Liver (tissue), 9 donors: ENCODE data around the gene KRTAP5-6. TPM values are rescaled to one million over a fixed set of nuclear protein-coding genes. Genes with fewer than 3 reads are reported as not detected.

Experiments used
- DNase-seq: peaks from one replicate; pipeline ENCODE4 v3.0.0-alpha.2; 2017; ENCODE audit warnings: low spot score
- H3K27ac ChIP-seq, 2 donors: one replicate each; pipeline ENCODE4 v1.7.0; 2013; ENCODE audit warnings: inconsistent platforms in 2 of 2, low read length in 2 of 2, control low read depth in 1 of 2, low read depth in 1 of 2, mild to moderate bottlenecking in 1 of 2
- H3K27me3 ChIP-seq, 4 donors: one replicate each; pipeline versions ENCODE4 v1.6.1 to v1.7.0; 2013; ENCODE audit warnings: low read length in 3 of 4, inconsistent platforms in 1 of 4, mild to moderate bottlenecking in 1 of 4, moderate library complexity in 1 of 4; ENCODE audit not compliant: control insufficient read depth in 4 of 4, insufficient read depth in 4 of 4
- H3K36me3 ChIP-seq, 4 donors: one replicate each; pipeline versions ENCODE4 v1.6.1 to v1.7.0; 2013; ENCODE audit warnings: low read length in 3 of 4, mild to moderate bottlenecking in 3 of 4, low read depth in 1 of 4, moderate library complexity in 1 of 4; ENCODE audit not compliant: control insufficient read depth in 4 of 4, insufficient read depth in 3 of 4
- H3K4me1 ChIP-seq, 4 donors: one replicate each; pipeline versions ENCODE4 v1.6.1 to v1.7.0; 2013; ENCODE audit warnings: low read length in 3 of 4, mild to moderate bottlenecking in 3 of 4, moderate library complexity in 1 of 4; ENCODE audit not compliant: control insufficient read depth in 4 of 4, insufficient read depth in 4 of 4
- H3K4me3 ChIP-seq, 3 donors: one replicate each; pipeline versions ENCODE4 v1.6.1 to v1.7.0; 2013; ENCODE audit warnings: low read length in 3 of 3, control low read depth in 1 of 3, low read depth in 1 of 3, mild to moderate bottlenecking in 1 of 3
- H3K9ac ChIP-seq, 2 donors: one replicate each; pipeline ENCODE4 v1.7.0; 2013; ENCODE audit warnings: low read length in 2 of 2, mild to moderate bottlenecking in 2 of 2, moderate library complexity in 2 of 2, control low read depth in 1 of 2, low read depth in 1 of 2
- H3K9me3 ChIP-seq, 4 donors: one replicate each; pipeline versions ENCODE4 v1.6.1 to v1.7.0; 2013; ENCODE audit warnings: low read length in 3 of 4; ENCODE audit not compliant: control insufficient read depth in 4 of 4
- ATF3 ChIP-seq: IDR thresholded peaks from 2 replicates; pipeline ENCODE4 v1.6.1; 2016; ENCODE audit warnings: antibody characterized with exemption
- CTCF ChIP-seq: fragments of 150-350 bp; IDR thresholded peaks from 2 replicates; pipeline ENCODE4 v1.5.1; 2017; ENCODE audit warnings: improper control_type of control experiment, low read depth, low read length; ENCODE audit not compliant: missing input control
- EGR1 ChIP-seq, 2 donors: IDR thresholded peaks; 2 replicates each; pipeline ENCODE4 v1.6.1; 2016 to 2018; ENCODE audit warnings: antibody characterized with exemption in 2 of 2, low read depth in 2 of 2
- FOXA1 ChIP-seq: IDR thresholded peaks from 2 replicates; pipeline ENCODE4 v1.6.1; 2016; ENCODE audit warnings: antibody characterized with exemption
- FOXA2 ChIP-seq: IDR thresholded peaks from 2 replicates; pipeline ENCODE4 v1.6.1; 2016; ENCODE audit warnings: antibody characterized with exemption
- HNF4A ChIP-seq, 2 donors: conservative IDR thresholded peaks; 2 replicates each; pipeline ENCODE4 v1.6.1; 2016; ENCODE audit warnings: antibody characterized with exemption in 2 of 2, mild to moderate bottlenecking in 2 of 2
- HNF4G ChIP-seq: IDR thresholded peaks from 2 replicates; pipeline ENCODE4 v1.6.1; 2016; ENCODE audit warnings: antibody characterized with exemption
- JUND ChIP-seq, 2 donors: IDR thresholded peaks; 2 replicates each; pipeline ENCODE4 v1.6.1; 2016; ENCODE audit warnings: antibody characterized with exemption in 2 of 2
- MAX ChIP-seq: IDR thresholded peaks from 2 replicates; pipeline ENCODE4 v1.6.1; 2016; ENCODE audit warnings: antibody characterized with exemption
- NR2F2 ChIP-seq: IDR thresholded peaks from 2 replicates; pipeline ENCODE4 v1.6.1; 2016; ENCODE audit warnings: antibody characterized with exemption
- RAD21 ChIP-seq, 2 donors: IDR thresholded peaks; 2 replicates each; pipeline ENCODE4 v1.6.1; 2016; ENCODE audit warnings: antibody characterized with exemption in 2 of 2, mild to moderate bottlenecking in 2 of 2
- REST ChIP-seq: IDR thresholded peaks from 2 replicates; pipeline ENCODE4 v1.6.1; 2016; ENCODE audit warnings: antibody characterized with exemption, mild to moderate bottlenecking
- RXRA ChIP-seq, 2 donors: IDR thresholded peaks; 2 replicates each; pipeline ENCODE4 v1.6.1; 2017 to 2018; ENCODE audit warnings: antibody characterized with exemption in 2 of 2, mild to moderate bottlenecking in 1 of 2
- SP1 ChIP-seq: IDR thresholded peaks from 2 replicates; pipeline ENCODE4 v1.6.1; 2018; ENCODE audit warnings: antibody characterized with exemption, mild to moderate bottlenecking
- TAF1 ChIP-seq: conservative IDR thresholded peaks from 2 replicates; pipeline ENCODE4 v1.6.1; 2016; ENCODE audit warnings: antibody characterized with exemption, mild to moderate bottlenecking
- YY1 ChIP-seq: IDR thresholded peaks from 2 replicates; pipeline ENCODE4 v1.6.1; 2016; ENCODE audit warnings: antibody characterized with exemption, mild to moderate bottlenecking
- ZBTB33 ChIP-seq: IDR thresholded peaks from 2 replicates; pipeline ENCODE4 v1.6.1; 2016; ENCODE audit warnings: antibody characterized with exemption
- WGBS: extraction: QIAGEN DNeasy Blood & Tissue Kit; methylation state at CpG from one replicate; pipeline ENCODE4 v1.1.7; 2013; 5-methylcytosine and 5-hydroxymethylcytosine counted together
- polyA plus RNA-seq, 2 donors: library from polyadenylated mRNA; stranded (reverse) in 1 of 2; unstranded in 1 of 2; fragments of 200-250 nt in 1 of 2; fragments of >200 nt in 1 of 2; fragmentation: Nextera tagmentation in 1 of 2; extraction: Ambion mirVana in 1 of 2; gene quantifications; one replicate each; pipeline versions ENCODE4 v1.2.1 to v1.2.3, GENCODE V29; 2013 to 2015
- total RNA-seq, 2 donors: library from RNA; depleted of rRNA; stranded (reverse); fragments of >200 nt; gene quantifications; one replicate each; pipeline ENCODE4 v1.2.3, GENCODE V29; 2014
- donor health status: healthy.
- donor health status: healthy.
- donor health status: healthy.
- donor health status: healthy.
- donor health status: healthy.

The KRTAP5-6 gene
- total and polyA plus RNA-seq, 4 donors: 0.84 to 1.2 TPM; not detected in 2

- no peaks in the 10 kb centered on the region for H3K9me3 ChIP-seq
- H3K4me3 ChIP-seq: no peak overlapping the region
- H3K4me1 ChIP-seq: no peaks in the 10 kb centered on the region
- no peak for TF ChIP-seq SP1
- no peak for TF ChIP-seq YY1
- no peak for TF ChIP-seq HNF4G
- TF ChIP-seq MAX: no peak
- no peak for TF ChIP-seq REST
- TF ChIP-seq TAF1: no peak
- no peak for TF ChIP-seq RAD21 (IDR thresholded peaks at IDR 0.05)
- no peak for TF ChIP-seq EGR1 (IDR thresholded peaks at IDR 0.05; ENCODE audit: low read depth in 2 of 2)
- no peak for TF ChIP-seq HNF4A (conservative IDR thresholded peaks at IDR 0.05)
- TF ChIP-seq ZBTB33: no peak
- TF ChIP-seq RXRA (IDR thresholded peaks at IDR 0.05): no peak
- TF ChIP-seq FOXA1: no peak
- no peak for TF ChIP-seq JUND (IDR thresholded peaks at IDR 0.05)
- no peak for TF ChIP-seq FOXA2
- TF ChIP-seq ATF3: no peak
- TF ChIP-seq CTCF: no peak
- TF ChIP-seq NR2F2: no peak
- H3K27me3 ChIP-seq: no peaks in the 10 kb centered on the region
- WGBS: 80% methylated on average over 8 of the region's 8 CpGs
- no peak overlapping the region for H3K9ac ChIP-seq
- no peak for DNase-seq
- no peaks in the 10 kb centered on the region for H3K36me3 ChIP-seq
- H3K27ac ChIP-seq: no peak overlapping the region
These were observed 22.8 kb downstream of the KRTAP5-6 start for GRCh38 chr11:1719781-1720180.
